Measurements from ENCODE around the gene DUT. TPM values are rescaled to one million over a fixed set of nuclear protein-coding genes. Genes with fewer than 3 reads are reported as not detected.

The DUT gene
- polyA plus RNA-seq, 3 donors: 43.8 to 71.9 (median 62.3) TPM

DNA sequence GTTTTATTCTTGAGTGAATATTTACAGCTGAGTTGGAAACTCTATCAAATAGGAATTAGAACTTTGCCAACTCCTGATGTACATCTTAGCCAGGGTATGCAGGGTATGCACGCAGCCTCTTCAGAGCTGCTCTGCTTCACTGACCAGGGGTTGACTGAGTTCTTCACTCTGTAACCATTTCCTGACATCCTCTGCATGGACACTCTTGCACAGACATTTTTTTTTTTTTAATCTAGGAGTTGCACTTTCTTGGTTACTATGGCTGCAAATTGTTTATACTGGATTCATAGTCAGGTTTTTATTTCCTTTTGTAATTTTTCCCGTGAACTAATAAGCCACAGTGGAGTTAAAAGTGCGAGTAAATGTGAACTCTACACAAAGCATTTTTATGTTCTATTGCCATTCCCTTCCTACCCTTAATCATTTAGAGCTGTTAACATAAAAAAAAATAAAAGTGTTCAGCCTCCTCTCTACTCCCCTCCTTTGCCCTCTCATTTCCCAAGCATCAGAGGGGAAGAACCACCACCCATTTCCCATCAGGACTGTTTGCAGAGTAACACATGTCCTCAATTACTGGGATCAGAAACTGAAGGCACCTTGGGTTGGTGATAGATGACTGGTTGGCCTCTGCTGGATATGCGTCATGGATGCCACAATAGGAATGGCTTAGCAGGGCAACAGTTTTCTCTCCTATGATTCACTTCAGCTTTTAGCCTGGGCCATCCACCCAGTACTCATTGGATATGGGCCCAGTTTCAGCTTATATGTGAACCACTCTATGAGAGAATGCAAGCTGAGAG, 54.0 kb downstream of the DUT start:
- Histone ChIP-seq H3K9me3 (replicated peaks in 1 of 2; ENCODE audit: control insufficient read depth in 1 of 2, insufficient read depth in 1 of 2, low read length in 2 of 2) (peaks cover 0 to 4% of the 10 kb centered on the region in 2 donors), H2AFZ (ENCODE audit: insufficient read depth, low read depth, low read length, poor library complexity, severe bottlenecking) (no peak overlapping the region), H3K27ac (ENCODE audit: low read depth in 1 of 2, low read length in 2 of 2) (no peak overlapping the region), H3K4me2 (replicated peaks; ENCODE audit: extremely low read depth, low read length, poor library complexity, severe bottlenecking) (no peak overlapping the region), H3K4me3 (replicated peaks in 1 of 3; ENCODE audit: low read depth in 2 of 3, low read length in 3 of 3) (no peak overlapping the region), H3K79me2 (ENCODE audit: insufficient read depth, low read length) (no peaks in the 10 kb centered on the region), H3K4me1 (ENCODE audit: control insufficient read depth in 1 of 2, insufficient read depth in 2 of 2, low read length in 2 of 2) (no peaks in the 10 kb centered on the region), H3K27me3 (ENCODE audit: control insufficient read depth in 2 of 2, insufficient read depth in 2 of 2, low read length in 2 of 2) (no peaks in the 10 kb centered on the region), H3K36me3 (replicated peaks in 1 of 2; ENCODE audit: control insufficient read depth in 1 of 2, insufficient read depth in 2 of 2, low read length in 2 of 2) (no peaks in the 10 kb centered on the region), H3K9ac (ENCODE audit: insufficient read depth, low read length, poor library complexity, severe bottlenecking) (no peak overlapping the region), H4K20me1 (ENCODE audit: insufficient read depth, low read length) (no peaks in the 10 kb centered on the region)
- Mint-ChIP-seq H3K36me3 (no peaks in the 10 kb centered on the region), H3K27me3 (ENCODE audit: low read depth in 3 of 3) (peaks cover 0 to 5% (median 0%) of the 10 kb centered on the region in 3 donors), H3K4me3 (no peak overlapping the region), H3K4me1 (no peaks in the 10 kb centered on the region), H3K27ac (no peak overlapping the region), H3K9me3 (peaks cover 0 to under 1% (median 0%) of the 10 kb centered on the region in 7 donors)
- DNase-seq: no peak
- 80% methylated on average over 1 of the region's 4 CpGs for WGBS (ENCODE audit: insufficient coverage)
- intact Hi-C loops (cut with micrococcal nuclease): no loop called here
- TF ChIP-seq, protein P1, sequence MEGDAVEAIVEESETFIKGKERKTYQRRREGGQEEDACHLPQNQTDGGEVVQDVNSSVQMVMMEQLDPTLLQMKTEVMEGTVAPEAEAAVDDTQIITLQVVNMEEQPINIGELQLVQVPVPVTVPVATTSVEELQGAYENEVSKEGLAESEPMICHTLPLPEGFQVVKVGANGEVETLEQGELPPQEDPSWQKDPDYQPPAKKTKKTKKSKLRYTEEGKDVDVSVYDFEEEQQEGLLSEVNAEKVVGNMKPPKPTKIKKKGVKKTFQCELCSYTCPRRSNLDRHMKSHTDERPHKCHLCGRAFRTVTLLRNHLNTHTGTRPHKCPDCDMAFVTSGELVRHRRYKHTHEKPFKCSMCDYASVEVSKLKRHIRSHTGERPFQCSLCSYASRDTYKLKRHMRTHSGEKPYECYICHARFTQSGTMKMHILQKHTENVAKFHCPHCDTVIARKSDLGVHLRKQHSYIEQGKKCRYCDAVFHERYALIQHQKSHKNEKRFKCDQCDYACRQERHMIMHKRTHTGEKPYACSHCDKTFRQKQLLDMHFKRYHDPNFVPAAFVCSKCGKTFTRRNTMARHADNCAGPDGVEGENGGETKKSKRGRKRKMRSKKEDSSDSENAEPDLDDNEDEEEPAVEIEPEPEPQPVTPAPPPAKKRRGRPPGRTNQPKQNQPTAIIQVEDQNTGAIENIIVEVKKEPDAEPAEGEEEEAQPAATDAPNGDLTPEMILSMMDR (IDR thresholded peaks at IDR 0.05): no peak

DNA sequence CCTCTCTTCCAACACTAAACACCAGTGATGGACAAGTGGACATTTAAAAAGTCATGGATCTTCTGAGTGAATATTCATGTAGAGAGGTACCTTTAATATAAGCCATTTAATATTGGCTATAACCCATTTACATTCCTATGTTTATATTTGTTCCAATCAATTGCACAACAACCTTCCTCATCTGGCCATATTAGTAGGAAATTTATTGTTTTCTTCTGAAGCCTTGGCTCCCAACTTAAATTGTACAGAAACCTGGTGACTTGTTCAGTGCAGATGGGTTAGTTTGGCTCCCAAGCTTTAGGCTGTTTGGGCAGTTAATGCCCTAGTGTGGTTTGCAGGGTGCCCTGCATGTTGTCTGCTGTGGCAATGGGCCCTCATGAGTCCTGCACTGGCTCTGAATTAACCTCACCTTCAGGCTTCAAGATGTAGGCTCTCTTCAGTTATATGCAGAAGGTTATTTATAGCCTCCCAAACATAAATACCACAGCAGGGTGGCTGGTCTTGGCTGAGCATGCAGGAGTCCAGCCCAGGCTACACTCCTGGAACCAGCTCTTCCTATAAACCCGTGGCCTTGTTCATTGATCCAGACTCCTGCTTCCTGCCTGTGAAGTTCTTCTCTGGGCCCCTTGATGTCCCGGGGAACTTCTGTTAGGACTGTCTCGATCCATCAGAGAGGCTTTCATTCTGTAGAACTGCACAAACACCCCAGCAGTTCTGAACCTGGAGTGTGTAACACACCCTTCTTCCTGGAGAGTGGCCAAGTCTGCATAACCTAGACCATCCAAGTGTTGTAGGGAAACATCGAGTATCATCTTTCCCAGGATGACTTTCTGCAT, 57.0 kb downstream of the DUT start:
- H3K4me3 ChIP-seq (replicated peaks in 1 of 3; ENCODE audit: low read depth in 2 of 3, low read length in 3 of 3): no peak overlapping the region
- no peak overlapping the region for H3K27ac Mint-ChIP-seq
- intact Hi-C loops (cut with micrococcal nuclease): no loop called here
- H3K79me2 ChIP-seq (ENCODE audit: insufficient read depth, low read length): no peaks in the 10 kb centered on the region
- H3K9me3 ChIP-seq (replicated peaks in 1 of 2; ENCODE audit: control insufficient read depth in 1 of 2, insufficient read depth in 1 of 2, low read length in 2 of 2): no peaks in the 10 kb centered on the region
- H3K4me1 Mint-ChIP-seq: no peaks in the 10 kb centered on the region
- no peaks in the 10 kb centered on the region for H3K36me3 Mint-ChIP-seq
- H3K4me3 Mint-ChIP-seq: no peak overlapping the region
- no peak overlapping the region for H3K27ac ChIP-seq (ENCODE audit: low read depth in 1 of 2, low read length in 2 of 2)
- H3K27me3 ChIP-seq (ENCODE audit: control insufficient read depth in 2 of 2, insufficient read depth in 2 of 2, low read length in 2 of 2): no peaks in the 10 kb centered on the region
- 100% methylated on average over 2 of the region's 4 CpGs for WGBS (ENCODE audit: insufficient coverage)
- no peak overlapping the region for H2AFZ ChIP-seq (ENCODE audit: insufficient read depth, low read depth, low read length, poor library complexity, severe bottlenecking)
- no peak overlapping the region for H3K4me2 ChIP-seq (replicated peaks; ENCODE audit: extremely low read depth, low read length, poor library complexity, severe bottlenecking)
- no peaks in the 10 kb centered on the region for H3K9me3 Mint-ChIP-seq
- H3K27me3 Mint-ChIP-seq (ENCODE audit: low read depth in 3 of 3): peaks cover 0 to 5% (median 0%) of the 10 kb centered on the region in 3 donors
- DNase-seq: no peak
- H3K9ac ChIP-seq (ENCODE audit: insufficient read depth, low read length, poor library complexity, severe bottlenecking): no peak overlapping the region
- TF ChIP-seq, protein P1 (IDR thresholded peaks at IDR 0.05): no peak
- H3K36me3 ChIP-seq (replicated peaks in 1 of 2; ENCODE audit: control insufficient read depth in 1 of 2, insufficient read depth in 2 of 2, low read length in 2 of 2): no peaks in the 10 kb centered on the region
- no peaks in the 10 kb centered on the region for H3K4me1 ChIP-seq (ENCODE audit: control insufficient read depth in 1 of 2, insufficient read depth in 2 of 2, low read length in 2 of 2)
- H4K20me1 ChIP-seq (ENCODE audit: insufficient read depth, low read length): no peaks in the 10 kb centered on the region
